ENCODE measurements around the gene IPO5. TPM values are rescaled to one million over a fixed set of nuclear protein-coding genes. Genes with fewer than 3 reads are reported as not detected.

IPO5 gene
- total and polyA plus RNA-seq, 3 experiments from 2014 or later: 38.2 to 239 (median 225) TPM

- H3K4me3 Mint-ChIP-seq: no peak overlapping the region
- H3K9me3 Mint-ChIP-seq: no peaks in the 10 kb centered on the region
- no peaks in the 10 kb centered on the region for H3K4me1 Mint-ChIP-seq
- Histone ChIP-seq H3K4me3 (ENCODE audit: low read length) (no peak overlapping the region), H3K27ac (ENCODE audit: low read depth, low read length) (no peak overlapping the region), H3K4me1 (ENCODE audit: insufficient read depth, low read length) (no peaks in the 10 kb centered on the region), H3K9me3 (ENCODE audit: low read length) (no peaks in the 10 kb centered on the region), H3K27me3 (ENCODE audit: insufficient read depth, low read length, poor library complexity, severe bottlenecking) (no peaks in the 10 kb centered on the region), H3K36me3 (ENCODE audit: insufficient read depth, low read length) (no peaks in the 10 kb centered on the region)
- no peak for DNase-seq
- peaks cover 8 to 20% of the 10 kb centered on the region in 2 donors for H3K27me3 Mint-ChIP-seq
- ChIA-PET POLR2A (no interaction called here), CTCF (no interaction called here)
- no peaks in the 10 kb centered on the region for H3K36me3 Mint-ChIP-seq
- H3K27ac Mint-ChIP-seq: no peak overlapping the region
Observed at GRCh38 chr13:98072476-98072875, 119.0 kb downstream of the IPO5 start.

Other genes starting within 250 kb of the IPO5 start
- under 1 TPM; 0.26 to 0.27 TPM for gene FARP1, start 189.4 kb downstream of the IPO5 start, total RNA-seq
- gene FARP1, start 189.4 kb downstream of the IPO5 start, polyA plus RNA-seq: 0.16 TPM
- not detected for gene RNF113B, start 223.6 kb downstream of the IPO5 start, total RNA-seq
- not detected for gene RNF113B, start 223.6 kb downstream of the IPO5 start, polyA plus RNA-seq

Data from CD8-positive, alpha-beta memory T cell (primary cell).